ENCODE data around the gene DNAAF8. TPM values are rescaled to one million over a fixed set of nuclear protein-coding genes. Genes with fewer than 3 reads are reported as not detected.
"Not testable (repeated sequence)": the region's sequence is repeated elsewhere in the genome, so short reads cannot be mapped to it uniquely, and the experiment has no call there.

DNAAF8 gene
- total RNA-seq, 4 donors from 2014 or later: 0.21 to 0.42 (median 0.38) TPM; not detected in 1

- Histone ChIP-seq H3K27ac (no peak overlapping the region), H3K27me3 (no peaks in the 10 kb centered on the region), H3K9me3 (no peaks in the 10 kb centered on the region), H3K4me3 (no peak overlapping the region), H3K4me1 (peaks cover 7 to 29% (median 10%) of the 10 kb centered on the region in 3 donors), H3K36me3 (peaks cover 0 to 6% (median 0%) of the 10 kb centered on the region in 3 donors)
- intact Hi-C loops (cut with DNase I): no loop called here
- no peak for DNase-seq
- 83 to 88% methylated on average over 3 to 4 of the region's 4 CpGs for WGBS, 2 donors
- TF ChIP-seq POLR2A (IDR thresholded peaks at IDR 0.05) (no peak), CTCF (IDR thresholded peaks at IDR 0.05) (no peak)
These were observed 2.2 kb downstream of the DNAAF8 start for GRCh38 chr16:4736546-4736945.

- Histone ChIP-seq H3K4me1 (peaks cover 7 to 25% (median 10%) of the 10 kb centered on the region in 3 donors), H3K9me3 (no peaks in the 10 kb centered on the region), H3K4me3 (no peak overlapping the region), H3K27me3 (no peaks in the 10 kb centered on the region), H3K36me3 (no peaks in the 10 kb centered on the region), H3K27ac (no peak overlapping the region)
- intact Hi-C loops (cut with DNase I): no loop called here
- TF ChIP-seq CTCF (IDR thresholded peaks at IDR 0.05) (no peak), POLR2A (IDR thresholded peaks at IDR 0.05) (no peak)
- 63% methylated on average over 7 of the region's 15 CpGs; no CpG with 5 or more reads in 1 of the 2 donors for WGBS, 2 donors
- no peak for DNase-seq
These were observed 3.2 kb downstream of the DNAAF8 start for GRCh38 chr16:4737545-4737944.

GRCh38 chr16:4738370-4738769, 4.0 kb downstream of the DNAAF8 start:
- WGBS, 2 donors: 51 to 79% methylated on average over 4 of the region's 5 CpGs
- DNase-seq; H3K4me3 ChIP-seq; H3K27ac ChIP-seq; intact Hi-C loops (cut with DNase I); H3K36me3 ChIP-seq; H3K27me3 ChIP-seq; H3K9me3 ChIP-seq: not testable (repeated sequence)
- H3K4me1 ChIP-seq: peaks cover 6 to 24% (median 11%) of the 10 kb centered on the region in 3 donors

- Histone ChIP-seq H3K36me3 (peaks cover 0 to under 1% (median 0%) of the 10 kb centered on the region in 3 donors), H3K27ac (peak overlapping the region in 3 of 4 donors; percentile 65 to 79 (median 69)), H3K4me3 (peak overlapping the region; percentile 25 to 44 (median 33)), H3K9me3 (no peaks in the 10 kb centered on the region), H3K27me3 (no peaks in the 10 kb centered on the region), H3K4me1 (peaks cover 0 to 33% (median 4%) of the 10 kb centered on the region in 3 donors)
- intact Hi-C loops (cut with DNase I): no loop called here
- no peak for DNase-seq
- no peak for TF ChIP-seq POLR2A (IDR thresholded peaks at IDR 0.05)
- no peak for TF ChIP-seq CTCF (IDR thresholded peaks at IDR 0.05)
- 18 to 36% methylated on average over 13 of the region's 14 CpGs for WGBS, 2 donors
These were observed 9.0 kb downstream of the DNAAF8 start for GRCh38 chr16:4743226-4743878.

GRCh38 chr16:4744555-4745273, 10.4 kb downstream of the DNAAF8 start:
- 78 to 84% methylated on average over 8 to 12 of the region's 13 CpGs for WGBS, 2 donors
- Histone ChIP-seq H3K27ac (no peak overlapping the region), H3K9me3 (no peaks in the 10 kb centered on the region), H3K36me3 (peaks cover 0 to 15% (median 3%) of the 10 kb centered on the region in 3 donors), H3K4me1 (peaks cover 0 to 33% (median 4%) of the 10 kb centered on the region in 3 donors), H3K27me3 (no peaks in the 10 kb centered on the region), H3K4me3 (no peak overlapping the region)
- intact Hi-C loops (cut with DNase I): no loop called here
- no peak for DNase-seq
- TF ChIP-seq CTCF (IDR thresholded peaks at IDR 0.05): no peak
- no peak for TF ChIP-seq POLR2A (IDR thresholded peaks at IDR 0.05)
